Measurements from ENCODE around the gene BCL2L15.

DNA sequence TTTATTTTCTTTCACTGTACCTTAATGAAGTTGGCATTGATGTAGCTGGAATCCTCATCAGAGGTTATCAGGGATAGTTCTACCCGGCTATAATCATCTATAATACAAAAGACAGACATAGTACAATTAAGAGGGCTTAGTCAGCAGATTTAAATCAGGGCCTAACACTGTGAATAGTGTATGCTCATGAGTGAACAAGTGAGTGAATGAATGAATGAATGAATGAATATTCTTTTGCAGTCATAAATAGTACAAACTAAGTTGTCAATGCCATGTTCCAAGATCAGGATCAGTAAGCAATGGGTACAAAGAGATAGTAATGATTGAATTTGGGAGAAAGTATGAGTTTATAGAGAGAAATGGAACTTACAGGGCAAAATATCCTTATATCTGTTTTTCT lies 28.4 kb downstream of the BCL2L15 start:
- TF ChIP-seq EZH2 (IDR thresholded peaks at IDR 0.05; ENCODE audit: insufficient read depth, poor library complexity, severe bottlenecking) (no peak), EZH2phosphoT487 (IDR thresholded peaks at IDR 0.05; ENCODE audit: insufficient read depth, low read depth) (no peak)

Data from GM23248 (cell line).